Neuronal stem cell (in vitro differentiated cells): ENCODE data around the gene FSCN2.

ENCODE experiments used
- DNase-seq: peaks from one replicate; pipeline ENCODE4 v3.0.0-alpha.2; 2013; ENCODE audit warnings: low spot score
- H2AFZ ChIP-seq: one replicate; pipeline ENCODE4 v1.6.1; 2013; ENCODE audit warnings: mild to moderate bottlenecking, low read length, inconsistent platforms
- H2AK5ac ChIP-seq: 2 replicates; pipeline ENCODE4 v1.6.1; 2013; ENCODE audit warnings: low read depth, mild to moderate bottlenecking, inconsistent platforms, low read length, moderate library complexity, mixed read lengths
- H2BK120ac ChIP-seq: 2 replicates; pipeline ENCODE4 v1.6.1; 2013; ENCODE audit warnings: low read depth, mild to moderate bottlenecking, inconsistent platforms, low read length, moderate library complexity, mixed read lengths
- H2BK12ac ChIP-seq: one replicate; pipeline ENCODE4 v1.6.1; 2013; ENCODE audit warnings: low read length, inconsistent platforms
- H2BK15ac ChIP-seq: 2 replicates; pipeline ENCODE4 v1.6.1; 2013; ENCODE audit warnings: mild to moderate bottlenecking, low read length, inconsistent platforms, mixed read lengths
- H2BK5ac ChIP-seq: one replicate; pipeline ENCODE4 v1.6.1; 2013; ENCODE audit warnings: inconsistent platforms, mild to moderate bottlenecking, low read length, moderate library complexity
- H3K14ac ChIP-seq: one replicate; pipeline ENCODE4 v1.6.1; 2013; ENCODE audit warnings: low read length, inconsistent platforms
- H3K18ac ChIP-seq: 2 replicates; pipeline ENCODE4 v1.6.1; 2013; ENCODE audit warnings: low read length, inconsistent platforms
- H3K23ac ChIP-seq: 2 replicates; pipeline ENCODE4 v1.6.1; 2013; ENCODE audit warnings: low read depth, mild to moderate bottlenecking, mixed read lengths, low read length, inconsistent platforms; ENCODE audit not compliant: poor library complexity
- H3K27ac ChIP-seq: replicated peaks from 3 replicates; pipeline ENCODE4 v1.5.1; 2013; ENCODE audit warnings: low read length, inconsistent platforms
- H3K27me3 ChIP-seq, 3 experiments: 2 replicates each; pipeline ENCODE4 v1.6.1; 2013; ENCODE audit warnings: low read length in 3 of 3, mild to moderate bottlenecking in 2 of 3, inconsistent platforms in 1 of 3, low read depth in 1 of 3, mixed read lengths in 1 of 3, moderate library complexity in 1 of 3; ENCODE audit not compliant: control insufficient read depth in 3 of 3, insufficient read depth in 3 of 3
- H3K36me3 ChIP-seq, 2 donors: replicated peaks in 1 of 2; 2 replicates each; pipeline ENCODE4 v1.6.1; 2013; ENCODE audit warnings: low read length in 2 of 2; ENCODE audit not compliant: control insufficient read depth in 2 of 2, insufficient read depth in 2 of 2
- H3K4ac ChIP-seq: 2 replicates; pipeline ENCODE4 v1.6.1; 2013; ENCODE audit warnings: inconsistent platforms, mild to moderate bottlenecking, low read length, moderate library complexity
- H3K4me1 ChIP-seq, 2 donors: 1 replicate in 1 of 2; 2 replicates in 1 of 2; pipeline ENCODE4 v1.6.1; 2013; ENCODE audit warnings: low read length in 2 of 2, low read depth in 1 of 2; ENCODE audit not compliant: control insufficient read depth in 2 of 2, insufficient read depth in 1 of 2
- H3K4me2 ChIP-seq: one replicate; pipeline ENCODE4 v1.6.1; 2013; ENCODE audit warnings: mild to moderate bottlenecking, low read length, inconsistent platforms; ENCODE audit not compliant: insufficient read depth, poor library complexity, severe bottlenecking
- H3K4me3 ChIP-seq, 2 donors: 2 replicates each; pipeline ENCODE4 v1.5.1; 2013; ENCODE audit warnings: low read length in 2 of 2, mild to moderate bottlenecking in 2 of 2, inconsistent platforms in 1 of 2, moderate library complexity in 1 of 2
- H3K79me1 ChIP-seq: one replicate; pipeline ENCODE4 v1.6.1; 2013; ENCODE audit warnings: low read depth, mild to moderate bottlenecking, inconsistent platforms, low read length, moderate library complexity
- H3K9ac ChIP-seq: one replicate; pipeline ENCODE4 v1.6.1; 2013; ENCODE audit warnings: mild to moderate bottlenecking, low read depth, low read length, inconsistent platforms; ENCODE audit not compliant: poor library complexity
- H3K9me3 ChIP-seq, 2 donors: replicated peaks in 1 of 2; 2 replicates each; pipeline versions ENCODE3 to v1.6.1; 2013; ENCODE audit warnings: low read length in 2 of 2, mild to moderate bottlenecking in 2 of 2, inconsistent platforms in 1 of 2, low read depth in 1 of 2, mixed read lengths in 1 of 2, moderate library complexity in 1 of 2; ENCODE audit not compliant: control insufficient read depth in 2 of 2, insufficient read depth in 1 of 2
- H4K8ac ChIP-seq: one replicate; pipeline ENCODE4 v1.6.1; 2013; ENCODE audit warnings: low read depth, mild to moderate bottlenecking, inconsistent platforms, low read length, moderate library complexity
- H4K91ac ChIP-seq: one replicate; pipeline ENCODE4 v1.6.1; 2013; ENCODE audit warnings: low read length, low read depth, mild to moderate bottlenecking, inconsistent platforms; ENCODE audit not compliant: poor library complexity
- WGBS, 2 donors: extraction: QIAGEN DNeasy Blood & Tissue Kit; methylation state at CpG; one replicate each; pipeline ENCODE4 v1.1.7; 2013; ENCODE audit warnings: missing lambda C conversion rate in 2 of 2, mixed read lengths in 1 of 2; ENCODE audit not compliant: insufficient read length in 2 of 2, insufficient replicate concordance in 1 of 2; ENCODE audit errors: extremely low coverage in 2 of 2; 5-methylcytosine and 5-hydroxymethylcytosine counted together

FSCN2 gene

GRCh38 chr17:81486199-81486810 lies 41.9 kb upstream of the FSCN2 start:
- H3K9ac ChIP-seq, result no peak overlapping the region
- no CpG with 5 or more reads among the region's 17 CpGs for WGBS, 2 donors

GRCh38 chr17:81487089-81487486 lies 41.1 kb upstream of the FSCN2 start:
- Histone ChIP-seq H4K91ac (no peak overlapping the region), H2BK15ac (no peak overlapping the region), H3K9ac (no peak overlapping the region), H2AFZ (no peak overlapping the region), H3K23ac (no peak overlapping the region), H2BK12ac (no peak overlapping the region), H2BK120ac (no peak overlapping the region), H3K27ac (no peak overlapping the region), H3K4me3 (no peak overlapping the region), H3K4ac (no peak overlapping the region), H3K4me2 (peak overlapping the region; percentile 68), H4K8ac (no peak overlapping the region), H2BK5ac (peak overlapping the region; percentile 94), H3K18ac (peak overlapping the region; percentile 98), H3K79me1 (no peaks in the 10 kb centered on the region), H3K4me1 (peaks cover 27 to 61% of the 10 kb centered on the region in 2 donors), H3K9me3 (no peaks in the 10 kb centered on the region), H2AK5ac (no peak overlapping the region), H3K14ac (no peak overlapping the region), H3K27me3 (peaks cover 0 to 14% (median 0%) of the 10 kb centered on the region in 3 experiments), H3K36me3 (no peaks in the 10 kb centered on the region)
- WGBS, 2 donors, result no CpG with 5 or more reads among the region's 10 CpGs
- no peak for DNase-seq

More at GRCh38 chr17:81486199-81486810, 41.9 kb upstream of the FSCN2 start:
- Histone ChIP-seq H2BK120ac (no peak overlapping the region), H3K36me3 (no peaks in the 10 kb centered on the region), H2BK5ac (no peak overlapping the region), H3K27ac (no peak overlapping the region), H3K18ac (no peak overlapping the region), H2BK15ac (no peak overlapping the region), H2AK5ac (no peak overlapping the region), H4K8ac (no peak overlapping the region), H4K91ac (no peak overlapping the region), H3K4me2 (no peak overlapping the region), H3K4ac (no peak overlapping the region), H3K23ac (no peak overlapping the region), H2AFZ (peak overlapping the region; percentile 36), H3K27me3 (peaks cover 0 to 18% (median 0%) of the 10 kb centered on the region in 3 experiments), H3K4me1 (peaks cover 27 to 63% of the 10 kb centered on the region in 2 donors), H3K79me1 (no peaks in the 10 kb centered on the region), H2BK12ac (no peak overlapping the region), H3K9me3 (no peaks in the 10 kb centered on the region), H3K14ac (no peak overlapping the region), H3K4me3 (no peak overlapping the region)
- DNase-seq, result no peak

- Histone ChIP-seq H4K91ac (no peak overlapping the region), H3K4ac (no peak overlapping the region), H2AK5ac (peak overlapping the region; percentile 64), H3K9me3 (no peaks in the 10 kb centered on the region), H3K79me1 (no peaks in the 10 kb centered on the region), H3K4me3 (peak overlapping the region; percentile 44 to 79), H3K27ac (peak overlapping the region; percentile 59), H3K18ac (peak overlapping the region; percentile 99), H3K9ac (peak overlapping the region; percentile 95), H2BK5ac (peak overlapping the region; percentile 94), H2AFZ (peak overlapping the region; percentile 87), H2BK120ac (no peak overlapping the region), H3K4me2 (peak overlapping the region; percentile 68), H4K8ac (no peak overlapping the region), H3K36me3 (no peaks in the 10 kb centered on the region), H3K27me3 (peaks cover 0 to 10% (median 0%) of the 10 kb centered on the region in 3 experiments), H2BK12ac (no peak overlapping the region), H2BK15ac (peak overlapping the region; percentile 77), H3K14ac (peak overlapping the region; percentile 79), H3K4me1 (peaks cover 28 to 55% of the 10 kb centered on the region in 2 donors), H3K23ac (peak overlapping the region; percentile 92)
- DNase-seq, result peak; percentile 75
- WGBS, 2 donors, result no CpG with 5 or more reads among the region's 87 CpGs
Observed at GRCh38 chr17:81487487-81488275, 40.5 kb upstream of the FSCN2 start.

GRCh38 chr17:81488276-81488860 lies 39.8 kb upstream of the FSCN2 start:
- Histone ChIP-seq H3K4me1 (peaks cover 28 to 48% of the 10 kb centered on the region in 2 donors), H2AFZ (peak overlapping the region; percentile 87), H3K27me3 (peaks cover 0 to 9% (median 0%) of the 10 kb centered on the region in 3 experiments), H4K8ac (peak overlapping the region; percentile 53), H3K4me3 (peak overlapping the region; percentile 44 to 79), H3K36me3 (no peaks in the 10 kb centered on the region), H3K9ac (peak overlapping the region; percentile 95), H3K23ac (peak overlapping the region; percentile 92), H2BK15ac (peak overlapping the region; percentile 74), H3K14ac (peak overlapping the region; percentile 79), H3K4me2 (peak overlapping the region; percentile 48), H2BK12ac (no peak overlapping the region), H4K91ac (no peak overlapping the region), H3K9me3 (no peaks in the 10 kb centered on the region), H3K4ac (no peak overlapping the region), H3K79me1 (no peaks in the 10 kb centered on the region), H2AK5ac (peak overlapping the region; percentile 64), H2BK5ac (peak overlapping the region; percentile 94), H2BK120ac (peak overlapping the region; percentile 52), H3K27ac (no peak overlapping the region), H3K18ac (peak overlapping the region; percentile 99)
- no peak for DNase-seq
- WGBS, 2 donors, result no CpG with 5 or more reads among the region's 52 CpGs
